ENCODE data around the gene PLCB4. TPM values are rescaled to one million over a fixed set of nuclear protein-coding genes. Genes with fewer than 3 reads are reported as not detected.

Gene PLCB4
- polyA plus RNA-seq, 1 donor (not counting 4 experiments of a cell fraction or from before 2014, with no cell fraction given), result 4.1 TPM

DNA sequence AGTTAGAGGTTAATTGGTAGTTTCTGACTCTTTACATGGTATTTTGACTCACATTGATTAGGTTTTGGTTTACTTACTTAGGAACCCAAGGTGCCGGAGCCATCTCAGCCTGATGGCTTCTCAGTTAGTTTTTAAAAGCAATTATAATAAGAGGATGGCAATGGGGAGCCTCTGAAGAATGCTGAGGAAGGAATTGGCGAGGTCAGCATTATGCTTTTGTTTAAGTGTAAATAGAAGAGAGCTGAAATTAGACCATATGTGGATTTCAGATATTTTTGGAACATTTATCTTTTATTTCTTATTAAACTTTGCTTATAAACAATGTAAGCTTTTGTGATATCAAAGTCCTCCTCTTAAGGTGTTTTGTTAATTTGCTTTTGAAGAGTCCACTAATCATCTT lies 77.8 kb downstream of the PLCB4 start:
- Histone ChIP-seq H3K4me1 (ENCODE audit: control insufficient read depth, extremely low read depth, insufficient read depth, low read length) (no peaks in the 10 kb centered on the region), H3K79me2 (ENCODE audit: control insufficient read depth, insufficient read depth, low read length) (no peaks in the 10 kb centered on the region), H3K9me1 (ENCODE audit: control insufficient read depth, extremely low read depth, insufficient read depth, low read length) (no peaks in the 10 kb centered on the region), H4K20me1 (ENCODE audit: control insufficient read depth, extremely low read depth, insufficient read depth, low read length) (no peaks in the 10 kb centered on the region), H3K9ac (ENCODE audit: control insufficient read depth, extremely low read depth, insufficient read depth, low read length) (no peak overlapping the region), H3K27me3 (ENCODE audit: control insufficient read depth, extremely low read depth, insufficient read depth, low read length) (no peaks in the 10 kb centered on the region), H3K36me3 (ENCODE audit: control insufficient read depth in 2 of 2, extremely low read depth in 1 of 2, insufficient read depth in 2 of 2, low read length in 2 of 2) (no peaks in the 10 kb centered on the region), H3K4me3 (ENCODE audit: control insufficient read depth in 2 of 3, extremely low read depth in 1 of 3, insufficient read depth in 2 of 3, low read depth in 1 of 3, low read length in 3 of 3) (no peak overlapping the region), H2AFZ (ENCODE audit: control insufficient read depth, low read length) (no peak overlapping the region), H3K4me2 (ENCODE audit: control insufficient read depth, extremely low read depth, insufficient read depth, low read depth, low read length) (no peak overlapping the region), H3K27ac (ENCODE audit: control insufficient read depth, insufficient read depth, low read length) (no peak overlapping the region), H3K9me3 (ENCODE audit: control insufficient read depth, low read depth, low read length) (no peaks in the 10 kb centered on the region)
- DNase-seq (ENCODE audit: low read depth, low spot score), result no peak
- TF ChIP-seq EZH2 (IDR thresholded peaks at IDR 0.05; ENCODE audit: low read length), result no peak
- TF ChIP-seq, protein P1, sequence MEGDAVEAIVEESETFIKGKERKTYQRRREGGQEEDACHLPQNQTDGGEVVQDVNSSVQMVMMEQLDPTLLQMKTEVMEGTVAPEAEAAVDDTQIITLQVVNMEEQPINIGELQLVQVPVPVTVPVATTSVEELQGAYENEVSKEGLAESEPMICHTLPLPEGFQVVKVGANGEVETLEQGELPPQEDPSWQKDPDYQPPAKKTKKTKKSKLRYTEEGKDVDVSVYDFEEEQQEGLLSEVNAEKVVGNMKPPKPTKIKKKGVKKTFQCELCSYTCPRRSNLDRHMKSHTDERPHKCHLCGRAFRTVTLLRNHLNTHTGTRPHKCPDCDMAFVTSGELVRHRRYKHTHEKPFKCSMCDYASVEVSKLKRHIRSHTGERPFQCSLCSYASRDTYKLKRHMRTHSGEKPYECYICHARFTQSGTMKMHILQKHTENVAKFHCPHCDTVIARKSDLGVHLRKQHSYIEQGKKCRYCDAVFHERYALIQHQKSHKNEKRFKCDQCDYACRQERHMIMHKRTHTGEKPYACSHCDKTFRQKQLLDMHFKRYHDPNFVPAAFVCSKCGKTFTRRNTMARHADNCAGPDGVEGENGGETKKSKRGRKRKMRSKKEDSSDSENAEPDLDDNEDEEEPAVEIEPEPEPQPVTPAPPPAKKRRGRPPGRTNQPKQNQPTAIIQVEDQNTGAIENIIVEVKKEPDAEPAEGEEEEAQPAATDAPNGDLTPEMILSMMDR (optimal IDR thresholded peaks at IDR 0.05 in 1 of 3, IDR thresholded peaks at IDR 0.05 in 1 of 3, conservative IDR thresholded peaks at IDR 0.05 in 1 of 3; ENCODE audit: extremely low read depth in 1 of 3, insufficient read depth in 2 of 3, low read length in 3 of 3), result no peak
- no peak for FAIRE-seq
- dilution Hi-C loops (cut with MboI; ENCODE audit: extremely low pct_ligation_motif_present, low sequenced_read_pairs), result no loop called here

DNA sequence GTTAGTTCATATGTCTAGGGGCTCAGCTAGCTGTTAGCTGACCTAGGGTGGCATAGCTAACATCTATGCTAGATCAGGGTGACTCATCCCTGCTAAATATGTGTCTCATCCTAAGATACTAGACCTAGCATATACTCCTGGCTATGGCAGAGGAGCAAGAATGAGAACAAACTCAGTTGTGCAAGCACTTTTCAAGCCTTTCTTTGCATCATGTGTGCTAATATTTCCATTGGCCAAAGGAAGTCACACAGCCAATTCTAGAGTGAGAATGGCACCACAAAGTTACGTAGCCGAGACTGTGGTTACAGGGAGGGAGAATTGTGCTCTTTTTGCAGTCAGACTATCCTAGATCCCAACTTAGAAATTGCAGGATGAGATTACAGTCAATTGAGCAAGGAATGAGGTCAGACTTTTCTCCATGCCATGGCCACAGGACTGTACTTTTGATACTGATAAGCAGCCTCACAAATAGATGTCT lies 78.7 kb downstream of the PLCB4 start:
- DNase-seq (ENCODE audit: low read depth, low spot score) (no peak), FAIRE-seq (no peak)
- H3K27ac ChIP-seq (ENCODE audit: control insufficient read depth, insufficient read depth, low read length), result no peak overlapping the region
- no peaks in the 10 kb centered on the region for H3K9me1 ChIP-seq (ENCODE audit: control insufficient read depth, extremely low read depth, insufficient read depth, low read length)
- H3K9ac ChIP-seq (ENCODE audit: control insufficient read depth, extremely low read depth, insufficient read depth, low read length), result no peak overlapping the region
- no peaks in the 10 kb centered on the region for H3K36me3 ChIP-seq (ENCODE audit: control insufficient read depth in 2 of 2, extremely low read depth in 1 of 2, insufficient read depth in 2 of 2, low read length in 2 of 2)
- TF ChIP-seq, protein P1 (optimal IDR thresholded peaks at IDR 0.05 in 1 of 3, IDR thresholded peaks at IDR 0.05 in 1 of 3, conservative IDR thresholded peaks at IDR 0.05 in 1 of 3; ENCODE audit: extremely low read depth in 1 of 3, insufficient read depth in 2 of 3, low read length in 3 of 3), result no peak
- no peak for TF ChIP-seq EZH2 (IDR thresholded peaks at IDR 0.05; ENCODE audit: low read length)
- no peaks in the 10 kb centered on the region for H4K20me1 ChIP-seq (ENCODE audit: control insufficient read depth, extremely low read depth, insufficient read depth, low read length)
- no peaks in the 10 kb centered on the region for H3K27me3 ChIP-seq (ENCODE audit: control insufficient read depth, extremely low read depth, insufficient read depth, low read length)
- no peaks in the 10 kb centered on the region for H3K9me3 ChIP-seq (ENCODE audit: control insufficient read depth, low read depth, low read length)
- H3K79me2 ChIP-seq (ENCODE audit: control insufficient read depth, insufficient read depth, low read length), result no peaks in the 10 kb centered on the region
- H3K4me1 ChIP-seq (ENCODE audit: control insufficient read depth, extremely low read depth, insufficient read depth, low read length), result no peaks in the 10 kb centered on the region
- dilution Hi-C loops (cut with MboI; ENCODE audit: extremely low pct_ligation_motif_present, low sequenced_read_pairs), result no loop called here
- H2AFZ ChIP-seq (ENCODE audit: control insufficient read depth, low read length), result no peak overlapping the region
- H3K4me2 ChIP-seq (ENCODE audit: control insufficient read depth, extremely low read depth, insufficient read depth, low read depth, low read length), result no peak overlapping the region
- H3K4me3 ChIP-seq (ENCODE audit: control insufficient read depth in 2 of 3, extremely low read depth in 1 of 3, insufficient read depth in 2 of 3, low read depth in 1 of 3, low read length in 3 of 3), result no peak overlapping the region
